Upper lobe of right lung (tissue), 1 donor: ENCODE data around the gene CDH4. TPM values are rescaled to one million over a fixed set of nuclear protein-coding genes. Genes with fewer than 3 reads are reported as not detected.

Experiments used
- ATAC-seq: fragments of 200-7000 bp; cut with Tn5 transposase; one replicate; pipeline ENCODE4 v1.9.1; 2020; ENCODE audit warnings: mild to moderate bottlenecking, moderate library complexity
- DNase-seq: peaks from one replicate; pipeline ENCODE4 v3.0.0-alpha.2; 2020
- H3K27ac ChIP-seq: fragments of 200-600 bp; one replicate; pipeline ENCODE4 v1.8.0; 2022
- H3K27me3 ChIP-seq: fragments of 200-600 bp; one replicate; pipeline ENCODE4 v1.8.0; 2022; ENCODE audit warnings: mild to moderate bottlenecking
- H3K36me3 ChIP-seq: fragments of 200-600 bp; one replicate; pipeline ENCODE4 v1.8.0; 2022
- H3K4me1 ChIP-seq: fragments of 200-600 bp; one replicate; pipeline ENCODE4 v1.8.0; 2022
- H3K4me3 ChIP-seq: fragments of 200-600 bp; one replicate; pipeline ENCODE4 v1.8.0; 2022; ENCODE audit warnings: mild to moderate bottlenecking
- H3K9me3 ChIP-seq: fragments of 200-600 bp; one replicate; pipeline ENCODE4 v1.8.0; 2022
- intact Hi-C: fragments of 100-400 bp; cut with DNase I; formaldehyde crosslinking; loops from one replicate; pipeline ENCODE4 v1.11.0; 2022
- total RNA-seq: library from RNA; stranded (reverse); fragmentation: NEBNext Ultra II Directional; extraction: Animal tissue kit (Norgen Biotek cat#: 25700); gene quantifications from one replicate; pipeline ENCODE4 v1.2.1, GENCODE V29; 2021
- TF ChIP-seq, protein P1 (sequence below): fragments of 200-600 bp; IDR thresholded peaks from one replicate; pipeline ENCODE4 v1.8.0; 2022; ENCODE audit warnings: antibody characterized with exemption
- donor health status: DM: no; HTN: yes; CAD: no; lungs with severe emphysema.

The CDH4 gene
- total RNA-seq, 1 donor from 2014 or later: 0.23 TPM

DNA sequence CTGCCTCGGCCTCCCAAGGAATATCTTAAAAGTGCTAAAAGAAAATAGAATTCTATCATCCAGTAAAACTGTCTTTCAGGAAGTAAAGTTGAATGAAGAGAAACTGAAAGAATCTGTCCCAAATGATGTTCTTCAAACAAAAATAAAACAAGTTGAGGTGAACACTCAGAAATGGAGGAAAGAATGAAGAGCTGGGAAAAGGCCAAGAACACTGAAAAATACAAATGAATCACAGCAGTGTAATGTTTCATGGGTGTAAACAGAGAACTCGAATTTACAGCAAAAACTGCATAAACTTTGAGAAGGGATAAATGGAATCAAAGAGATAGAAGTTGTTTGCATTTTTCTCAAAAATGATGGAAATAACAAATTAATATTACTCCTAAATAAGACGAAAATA lies 496.3 kb downstream of the CDH4 start:
- H3K4me3 ChIP-seq: no peak overlapping the region
- no peaks in the 10 kb centered on the region for H3K4me1 ChIP-seq
- TF ChIP-seq, protein P1, sequence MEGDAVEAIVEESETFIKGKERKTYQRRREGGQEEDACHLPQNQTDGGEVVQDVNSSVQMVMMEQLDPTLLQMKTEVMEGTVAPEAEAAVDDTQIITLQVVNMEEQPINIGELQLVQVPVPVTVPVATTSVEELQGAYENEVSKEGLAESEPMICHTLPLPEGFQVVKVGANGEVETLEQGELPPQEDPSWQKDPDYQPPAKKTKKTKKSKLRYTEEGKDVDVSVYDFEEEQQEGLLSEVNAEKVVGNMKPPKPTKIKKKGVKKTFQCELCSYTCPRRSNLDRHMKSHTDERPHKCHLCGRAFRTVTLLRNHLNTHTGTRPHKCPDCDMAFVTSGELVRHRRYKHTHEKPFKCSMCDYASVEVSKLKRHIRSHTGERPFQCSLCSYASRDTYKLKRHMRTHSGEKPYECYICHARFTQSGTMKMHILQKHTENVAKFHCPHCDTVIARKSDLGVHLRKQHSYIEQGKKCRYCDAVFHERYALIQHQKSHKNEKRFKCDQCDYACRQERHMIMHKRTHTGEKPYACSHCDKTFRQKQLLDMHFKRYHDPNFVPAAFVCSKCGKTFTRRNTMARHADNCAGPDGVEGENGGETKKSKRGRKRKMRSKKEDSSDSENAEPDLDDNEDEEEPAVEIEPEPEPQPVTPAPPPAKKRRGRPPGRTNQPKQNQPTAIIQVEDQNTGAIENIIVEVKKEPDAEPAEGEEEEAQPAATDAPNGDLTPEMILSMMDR: no peak
- H3K36me3 ChIP-seq: no peaks in the 10 kb centered on the region
- DNase-seq (no peak), ATAC-seq (no peak)
- no peaks in the 10 kb centered on the region for H3K27me3 ChIP-seq
- H3K27ac ChIP-seq: no peak overlapping the region
- intact Hi-C loops: no loop called here
- H3K9me3 ChIP-seq: peaks cover 6% of the 10 kb centered on the region

GRCh38 chr20:61749406-61750075 lies 497.5 kb downstream of the CDH4 start:
- DNase-seq (no peak), ATAC-seq (no peak)
- no peaks in the 10 kb centered on the region for H3K27me3 ChIP-seq
- no peaks in the 10 kb centered on the region for H3K36me3 ChIP-seq
- H3K4me1 ChIP-seq: no peaks in the 10 kb centered on the region
- TF ChIP-seq, protein P1: no peak
- H3K27ac ChIP-seq: no peak overlapping the region
- peaks cover 6% of the 10 kb centered on the region for H3K9me3 ChIP-seq
- H3K4me3 ChIP-seq: no peak overlapping the region
- intact Hi-C loops: no loop called here

DNA sequence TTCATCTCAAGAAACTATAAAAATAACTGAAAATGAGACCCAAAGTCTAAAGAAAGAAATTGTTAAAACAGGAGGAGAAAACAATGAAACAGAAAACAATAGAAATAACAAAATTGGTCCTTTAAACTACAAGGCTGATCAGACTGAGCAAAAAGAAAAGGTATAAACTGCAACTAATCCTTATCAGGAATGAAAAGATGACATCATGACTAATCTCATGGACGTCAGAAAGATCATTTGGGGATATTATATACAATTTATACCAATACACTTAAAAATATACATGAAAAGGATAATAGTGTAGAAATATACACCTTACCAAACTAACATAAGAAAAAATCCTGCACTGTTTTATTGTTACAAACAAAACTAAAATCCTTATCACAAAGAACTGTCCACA lies 498.0 kb downstream of the CDH4 start:
- TF ChIP-seq, protein P1: no peak
- DNase-seq: no peak
- H3K27me3 ChIP-seq: no peaks in the 10 kb centered on the region
- H3K27ac ChIP-seq: no peak overlapping the region
- ATAC-seq: no peak
- H3K4me3 ChIP-seq: no peak overlapping the region
- peaks cover 6% of the 10 kb centered on the region for H3K9me3 ChIP-seq
- H3K4me1 ChIP-seq: no peaks in the 10 kb centered on the region
- intact Hi-C loops: no loop called here
- no peaks in the 10 kb centered on the region for H3K36me3 ChIP-seq

DNA sequence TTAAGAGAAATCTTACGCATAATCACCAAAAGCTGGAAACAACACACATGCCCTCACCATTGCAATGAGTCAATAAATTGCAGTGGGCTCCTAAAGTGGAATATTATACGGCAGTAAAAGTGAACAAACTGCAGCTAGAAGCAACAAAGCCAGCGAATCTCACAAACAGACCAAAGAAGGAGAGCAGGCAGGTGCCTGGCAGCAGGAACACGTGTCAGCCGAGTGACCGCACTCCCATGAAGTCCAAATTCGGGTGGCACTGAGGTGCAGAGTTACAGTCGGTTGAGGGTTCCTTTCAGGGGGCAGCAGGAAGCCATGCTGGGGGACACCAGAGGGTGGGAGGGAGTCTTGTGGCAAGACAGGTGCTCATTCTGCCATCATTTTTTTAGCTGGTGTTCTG lies 500.5 kb downstream of the CDH4 start:
- TF ChIP-seq, protein P1: no peak
- intact Hi-C loops: no loop called here
- H3K27me3 ChIP-seq: peaks cover 3% of the 10 kb centered on the region
- peaks cover 6% of the 10 kb centered on the region for H3K9me3 ChIP-seq
- DNase-seq (no peak), ATAC-seq (no peak)
- H3K27ac ChIP-seq: no peak overlapping the region
- H3K36me3 ChIP-seq: no peaks in the 10 kb centered on the region
- no peaks in the 10 kb centered on the region for H3K4me1 ChIP-seq
- H3K4me3 ChIP-seq: no peak overlapping the region

GRCh38 chr20:61753316-61753942 lies 501.4 kb downstream of the CDH4 start:
- TF ChIP-seq, protein P1: no peak
- intact Hi-C loops: no loop called here

More at GRCh38 chr20:61753316-61753942, 501.4 kb downstream of the CDH4 start:
- peaks cover 6% of the 10 kb centered on the region for H3K9me3 ChIP-seq
- no peak overlapping the region for H3K4me3 ChIP-seq
- no peaks in the 10 kb centered on the region for H3K36me3 ChIP-seq
- H3K4me1 ChIP-seq: no peaks in the 10 kb centered on the region
- DNase-seq (no peak), ATAC-seq (no peak)
- no peak overlapping the region for H3K27ac ChIP-seq
- H3K27me3 ChIP-seq: peaks cover 4% of the 10 kb centered on the region
